ENCODE data around the gene FGF14. TPM values are rescaled to one million over a fixed set of nuclear protein-coding genes. Genes with fewer than 3 reads are reported as not detected.

FGF14 gene
- total RNA-seq, 1 donor from 2014 or later = 1.4 TPM

GRCh38 chr13:101941095-101941783, 460.6 kb downstream of the FGF14 start:
- H3K4me2 ChIP-seq = no peak overlapping the region
- H3K27me3 ChIP-seq = no peaks in the 10 kb centered on the region
- no peak overlapping the region for H3K4me3 ChIP-seq
- Mint-ChIP-seq H3K9me3 (no peaks in the 10 kb centered on the region), H3K36me3 (no peaks in the 10 kb centered on the region), H3K27me3 (ENCODE audit: insufficient read depth, low read depth) (no peaks in the 10 kb centered on the region), H3K4me1 (peaks cover 5% of the 10 kb centered on the region), H3K4me3 (no peak overlapping the region), H3K27ac (no peak overlapping the region)
- no peaks in the 10 kb centered on the region for H3K36me3 ChIP-seq
- H3K9ac ChIP-seq = no peak overlapping the region
- TF ChIP-seq EZH2phosphoT487 (IDR thresholded peaks at IDR 0.05) = no peak
- peak; percentile 28 for TF ChIP-seq CTCF (IDR thresholded peaks at IDR 0.05)
- no peak for TF ChIP-seq EZH2 (IDR thresholded peaks at IDR 0.05)
- H2AFZ ChIP-seq (replicated peaks) = no peak overlapping the region
- no peak for DNase-seq (ENCODE audit: low spot score)
- H3K4me1 ChIP-seq = peaks cover 7% of the 10 kb centered on the region
- H4K20me1 ChIP-seq (ENCODE audit: low read depth) = no peaks in the 10 kb centered on the region
- H3F3A ChIP-seq (ENCODE audit: low read depth) = no peaks in the 10 kb centered on the region
- no peaks in the 10 kb centered on the region for H3K9me3 ChIP-seq (ENCODE audit: low read depth)
- no peaks in the 10 kb centered on the region for H3K79me2 ChIP-seq (ENCODE audit: low read depth)
- H3K27ac ChIP-seq = no peak overlapping the region

DNA sequence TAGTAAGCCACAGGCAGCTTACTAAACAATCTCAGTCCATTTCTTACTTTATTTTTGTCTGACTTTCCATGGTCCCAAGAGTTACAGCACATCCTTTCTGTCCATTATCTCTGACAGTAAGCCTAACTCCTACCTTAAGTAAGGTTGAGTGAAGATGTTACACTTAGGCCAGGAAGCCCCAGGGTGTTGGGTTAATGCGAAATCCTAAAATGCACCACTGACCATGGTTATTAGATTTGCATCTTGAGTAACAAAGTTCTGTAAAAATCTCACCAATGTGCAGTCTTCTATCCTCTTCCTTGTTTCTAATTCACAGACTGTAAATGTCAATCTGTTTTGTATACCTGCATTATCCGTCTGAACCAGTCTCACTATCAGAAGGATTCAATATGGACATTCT, 462.5 kb downstream of the FGF14 start:
- H3K79me2 ChIP-seq (ENCODE audit: low read depth) = no peaks in the 10 kb centered on the region
- H3K4me3 Mint-ChIP-seq = no peak overlapping the region
- H3K36me3 ChIP-seq = no peaks in the 10 kb centered on the region
- no peaks in the 10 kb centered on the region for H3K27me3 ChIP-seq
- H3K4me3 ChIP-seq = no peak overlapping the region
- H3K27ac ChIP-seq = no peak overlapping the region
- H3K27me3 Mint-ChIP-seq (ENCODE audit: insufficient read depth, low read depth) = peaks cover 5% of the 10 kb centered on the region
- H2AFZ ChIP-seq (replicated peaks) = no peak overlapping the region
- H3K4me2 ChIP-seq = no peak overlapping the region
- TF ChIP-seq CTCF (IDR thresholded peaks at IDR 0.05) (no peak), EZH2phosphoT487 (IDR thresholded peaks at IDR 0.05) (no peak)
- no peak for DNase-seq (ENCODE audit: low spot score)
- H4K20me1 ChIP-seq (ENCODE audit: low read depth) = no peaks in the 10 kb centered on the region
- no peaks in the 10 kb centered on the region for H3K9me3 Mint-ChIP-seq
- H3F3A ChIP-seq (ENCODE audit: low read depth) = no peaks in the 10 kb centered on the region
- H3K27ac Mint-ChIP-seq = no peak overlapping the region
- no peaks in the 10 kb centered on the region for H3K9me3 ChIP-seq (ENCODE audit: low read depth)
- H3K9ac ChIP-seq = no peak overlapping the region
- peaks cover 5% of the 10 kb centered on the region for H3K4me1 Mint-ChIP-seq
- peaks cover 7% of the 10 kb centered on the region for H3K4me1 ChIP-seq
- no peaks in the 10 kb centered on the region for H3K36me3 Mint-ChIP-seq

DNA sequence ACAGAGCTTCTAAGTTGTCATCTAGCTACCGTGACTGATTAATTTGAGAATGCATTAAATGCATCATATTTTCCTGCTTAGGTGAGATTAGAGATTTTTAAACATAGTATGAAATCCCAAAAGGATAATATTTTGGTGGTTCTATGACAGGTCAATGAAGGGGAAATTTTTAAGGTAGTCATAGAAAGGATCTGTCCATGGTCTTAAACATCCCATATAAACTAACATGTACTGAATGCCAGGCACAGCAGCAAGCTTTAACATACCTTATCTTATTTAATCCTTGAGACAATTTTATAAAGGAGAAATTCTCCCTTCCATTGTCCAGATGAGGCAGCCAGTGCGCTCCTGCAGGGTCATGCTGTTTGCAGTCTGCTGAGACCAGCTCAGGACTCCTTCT, 466.0 kb downstream of the FGF14 start:
- Histone ChIP-seq H3K4me1 (no peaks in the 10 kb centered on the region), H3K27ac (no peak overlapping the region), H3K36me3 (no peaks in the 10 kb centered on the region), H3K27me3 (no peaks in the 10 kb centered on the region), H3K9me3 (ENCODE audit: low read depth) (no peaks in the 10 kb centered on the region), H3K4me2 (no peak overlapping the region), H3F3A (ENCODE audit: low read depth) (no peaks in the 10 kb centered on the region), H3K4me3 (no peak overlapping the region), H4K20me1 (ENCODE audit: low read depth) (no peaks in the 10 kb centered on the region), H3K79me2 (ENCODE audit: low read depth) (no peaks in the 10 kb centered on the region), H2AFZ (replicated peaks) (no peak overlapping the region), H3K9ac (no peak overlapping the region)
- no peak for DNase-seq (ENCODE audit: low spot score)
- Mint-ChIP-seq H3K4me1 (no peaks in the 10 kb centered on the region), H3K27me3 (ENCODE audit: insufficient read depth, low read depth) (peaks cover 5% of the 10 kb centered on the region), H3K27ac (no peak overlapping the region), H3K4me3 (no peak overlapping the region), H3K36me3 (no peaks in the 10 kb centered on the region), H3K9me3 (no peaks in the 10 kb centered on the region)
- TF ChIP-seq CTCF (IDR thresholded peaks at IDR 0.05) (no peak), EZH2phosphoT487 (IDR thresholded peaks at IDR 0.05) (no peak), EZH2 (IDR thresholded peaks at IDR 0.05) (no peak)

All from neural progenitor cell (in vitro differentiated cells).